ENCODE results near the gene CCDC187. TPM values are rescaled to one million over a fixed set of nuclear protein-coding genes. Genes with fewer than 3 reads are reported as not detected.

The CCDC187 gene
- total RNA-seq, 2 donors from 2014 or later = 0.04 to 0.09 TPM

DNA sequence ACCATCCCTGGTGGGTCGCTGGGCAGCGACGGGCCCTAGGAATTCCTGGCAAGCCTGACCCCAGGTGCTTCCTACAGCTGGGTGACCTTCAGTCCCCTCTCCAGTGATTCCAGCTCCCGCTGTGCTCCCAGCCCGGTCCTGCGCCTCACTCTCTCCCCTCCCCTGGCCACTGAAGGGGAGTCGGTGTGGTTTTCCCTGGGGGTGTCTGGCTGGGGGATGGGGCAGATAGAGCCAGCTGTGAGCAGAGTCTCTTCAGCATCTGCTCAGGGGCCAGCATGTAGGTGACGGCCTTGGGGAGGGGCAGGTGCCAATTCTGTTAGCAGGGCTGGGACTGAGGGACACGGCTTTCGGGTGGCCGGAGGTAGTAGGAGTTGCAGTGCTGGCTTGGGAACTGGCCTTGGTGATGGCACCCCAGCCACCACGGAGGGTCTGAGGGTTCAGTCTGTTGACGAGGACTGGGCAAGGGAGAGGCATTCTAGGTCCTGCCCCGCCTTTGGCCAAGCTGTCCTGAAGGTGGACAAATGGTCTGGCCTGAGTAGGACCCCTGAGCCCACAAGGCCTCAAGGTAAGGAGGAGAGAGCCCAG lies 26.6 kb upstream of the CCDC187 start:
- 91% methylated on average over 10 to 14 of the region's 14 CpGs for WGBS, 2 experiments (ENCODE audit: insufficient coverage in 1 of 2, insufficient read length in 1 of 2)
- Mint-ChIP-seq H3K36me3 (ENCODE audit: low read depth) (no peaks in the 10 kb centered on the region), H3K4me1 (peaks cover 6% of the 10 kb centered on the region), H3K9me3 (no peaks in the 10 kb centered on the region), H3K27me3 (ENCODE audit: insufficient read depth) (no peaks in the 10 kb centered on the region), H3K27ac (no peak overlapping the region), H3K4me3 (no peak overlapping the region)
- no peak overlapping the region for H3K9ac ChIP-seq (ENCODE audit: extremely low read depth, low read length, poor library complexity, severe bottlenecking)
- no peak for DNase-seq
- peaks cover 4% of the 10 kb centered on the region for H3K36me3 ChIP-seq (ENCODE audit: control insufficient read depth, insufficient read depth, low read length)
- H3K9me3 ChIP-seq (ENCODE audit: control insufficient read depth, low read length) = no peaks in the 10 kb centered on the region
- no peak overlapping the region for H3K4me3 ChIP-seq (ENCODE audit: low read length)
- no peak overlapping the region for H3K27ac ChIP-seq (ENCODE audit: low read depth, low read length)
- no peaks in the 10 kb centered on the region for H3K27me3 ChIP-seq (ENCODE audit: control insufficient read depth, insufficient read depth, low read length, poor library complexity, severe bottlenecking)
- TF ChIP-seq, protein P1, sequence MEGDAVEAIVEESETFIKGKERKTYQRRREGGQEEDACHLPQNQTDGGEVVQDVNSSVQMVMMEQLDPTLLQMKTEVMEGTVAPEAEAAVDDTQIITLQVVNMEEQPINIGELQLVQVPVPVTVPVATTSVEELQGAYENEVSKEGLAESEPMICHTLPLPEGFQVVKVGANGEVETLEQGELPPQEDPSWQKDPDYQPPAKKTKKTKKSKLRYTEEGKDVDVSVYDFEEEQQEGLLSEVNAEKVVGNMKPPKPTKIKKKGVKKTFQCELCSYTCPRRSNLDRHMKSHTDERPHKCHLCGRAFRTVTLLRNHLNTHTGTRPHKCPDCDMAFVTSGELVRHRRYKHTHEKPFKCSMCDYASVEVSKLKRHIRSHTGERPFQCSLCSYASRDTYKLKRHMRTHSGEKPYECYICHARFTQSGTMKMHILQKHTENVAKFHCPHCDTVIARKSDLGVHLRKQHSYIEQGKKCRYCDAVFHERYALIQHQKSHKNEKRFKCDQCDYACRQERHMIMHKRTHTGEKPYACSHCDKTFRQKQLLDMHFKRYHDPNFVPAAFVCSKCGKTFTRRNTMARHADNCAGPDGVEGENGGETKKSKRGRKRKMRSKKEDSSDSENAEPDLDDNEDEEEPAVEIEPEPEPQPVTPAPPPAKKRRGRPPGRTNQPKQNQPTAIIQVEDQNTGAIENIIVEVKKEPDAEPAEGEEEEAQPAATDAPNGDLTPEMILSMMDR (conservative IDR thresholded peaks at IDR 0.05) = no peak
- peaks cover 17% of the 10 kb centered on the region for H3K4me1 ChIP-seq (ENCODE audit: control insufficient read depth, insufficient read depth, low read length)

DNA sequence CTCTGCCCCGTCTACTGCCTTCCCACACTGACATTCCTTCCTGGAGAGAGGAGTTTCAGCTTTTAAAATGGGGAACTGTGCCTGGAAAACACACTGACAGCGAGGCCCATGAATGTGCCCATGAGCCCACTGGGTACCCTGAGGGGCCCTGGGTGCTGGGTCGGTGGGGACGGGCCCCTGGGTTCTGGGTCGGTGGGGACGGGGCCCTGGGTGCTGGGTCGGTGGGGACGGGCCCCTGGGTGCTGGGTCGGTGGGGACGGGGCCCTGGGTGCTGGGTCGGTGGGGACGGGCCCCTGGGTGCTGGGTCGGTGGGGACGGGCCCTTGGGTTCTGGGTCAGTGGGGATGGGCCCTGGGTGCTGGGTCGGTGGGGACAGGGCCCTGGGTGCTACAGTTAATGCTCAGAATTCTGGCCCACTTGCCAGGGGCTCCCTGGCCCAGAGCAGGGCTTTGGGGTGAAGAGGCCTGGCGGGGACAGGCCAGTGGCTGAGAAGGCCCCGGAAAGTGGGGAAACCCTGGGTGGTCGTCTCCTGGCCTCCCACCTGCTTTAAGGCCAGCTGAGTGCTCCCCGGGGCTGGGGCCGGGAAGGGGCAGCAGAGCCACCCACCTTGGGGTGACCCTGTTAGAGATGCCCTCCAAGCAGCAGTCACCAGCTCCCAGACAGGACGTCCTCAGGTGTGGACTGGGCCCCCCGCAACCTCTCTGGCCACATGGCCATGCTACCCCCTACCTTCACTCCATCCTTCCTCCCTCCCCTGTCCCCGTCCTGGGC lies 25.9 kb upstream of the CCDC187 start:
- Histone ChIP-seq H3K9ac (ENCODE audit: extremely low read depth, low read length, poor library complexity, severe bottlenecking) (no peak overlapping the region), H3K9me3 (ENCODE audit: control insufficient read depth, low read length) (no peaks in the 10 kb centered on the region), H3K4me1 (ENCODE audit: control insufficient read depth, insufficient read depth, low read length) (peaks cover 17% of the 10 kb centered on the region), H3K36me3 (ENCODE audit: control insufficient read depth, insufficient read depth, low read length) (peaks cover 4% of the 10 kb centered on the region), H3K4me3 (ENCODE audit: low read length) (no peak overlapping the region), H3K27me3 (ENCODE audit: control insufficient read depth, insufficient read depth, low read length, poor library complexity, severe bottlenecking) (no peaks in the 10 kb centered on the region), H3K27ac (ENCODE audit: low read depth, low read length) (no peak overlapping the region)
- TF ChIP-seq, protein P1 (conservative IDR thresholded peaks at IDR 0.05) = no peak
- Mint-ChIP-seq H3K4me1 (peaks cover 6% of the 10 kb centered on the region), H3K4me3 (no peak overlapping the region), H3K27me3 (ENCODE audit: insufficient read depth) (no peaks in the 10 kb centered on the region), H3K27ac (no peak overlapping the region), H3K9me3 (no peaks in the 10 kb centered on the region), H3K36me3 (ENCODE audit: low read depth) (no peaks in the 10 kb centered on the region)
- WGBS, 2 experiments (ENCODE audit: insufficient coverage in 1 of 2, insufficient read length in 1 of 2) = 91 to 96% methylated on average over 8 to 23 of the region's 23 CpGs
- no peak for DNase-seq

DNA sequence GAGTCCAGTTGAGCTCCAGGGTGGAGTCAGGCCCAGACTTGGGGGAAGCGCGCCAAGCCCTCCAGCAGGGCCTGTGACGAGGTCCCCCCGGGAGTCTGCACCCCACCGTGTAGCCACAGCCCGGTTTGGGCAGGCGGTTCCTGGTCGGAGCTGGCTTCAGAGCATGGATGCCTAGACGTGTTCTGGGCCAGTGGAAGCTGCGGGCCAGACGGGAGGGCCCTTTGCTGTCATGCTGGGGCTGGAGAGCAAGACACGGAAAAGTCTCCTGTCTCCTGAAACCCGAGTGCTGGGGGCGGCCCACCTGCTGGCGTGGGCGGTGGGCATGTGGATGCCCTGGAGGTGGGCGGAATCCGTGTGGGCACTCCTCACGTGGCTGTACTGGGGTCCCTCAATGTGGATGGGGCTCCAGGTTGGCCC lies 25.3 kb upstream of the CCDC187 start:
- Histone ChIP-seq H3K36me3 (ENCODE audit: control insufficient read depth, insufficient read depth, low read length) (peaks cover 4% of the 10 kb centered on the region), H3K9ac (ENCODE audit: extremely low read depth, low read length, poor library complexity, severe bottlenecking) (peak overlapping the region; percentile 30), H3K4me3 (ENCODE audit: low read length) (peak overlapping the region; percentile 86), H3K27me3 (ENCODE audit: control insufficient read depth, insufficient read depth, low read length, poor library complexity, severe bottlenecking) (no peaks in the 10 kb centered on the region), H3K27ac (ENCODE audit: low read depth, low read length) (peak overlapping the region; percentile 81), H3K4me1 (ENCODE audit: control insufficient read depth, insufficient read depth, low read length) (peaks cover 17% of the 10 kb centered on the region), H3K9me3 (ENCODE audit: control insufficient read depth, low read length) (no peaks in the 10 kb centered on the region)
- no peak for DNase-seq
- Mint-ChIP-seq H3K4me3 (peak overlapping the region; percentile 54), H3K27me3 (ENCODE audit: insufficient read depth) (no peaks in the 10 kb centered on the region), H3K27ac (no peak overlapping the region), H3K9me3 (no peaks in the 10 kb centered on the region), H3K4me1 (peaks cover 6% of the 10 kb centered on the region), H3K36me3 (ENCODE audit: low read depth) (no peaks in the 10 kb centered on the region)
- WGBS, 2 experiments (ENCODE audit: insufficient coverage in 1 of 2, insufficient read length in 1 of 2) = 87 to 90% methylated on average over 14 to 19 of the region's 19 CpGs
- TF ChIP-seq, protein P1 (conservative IDR thresholded peaks at IDR 0.05) = no peak

All from endodermal cell (in vitro differentiated cells).